ENCODE results near the gene RDH5. TPM values are rescaled to one million over a fixed set of nuclear protein-coding genes. Genes with fewer than 3 reads are reported as not detected.

The RDH5 gene
- total and polyA plus RNA-seq, 2 of the 13 experiments (the other 11 are each of a cell fraction or from before 2014, with no cell fraction given) = 2.6 to 5.7 TPM

GRCh38 chr12:55715169-55715764 lies 4.9 kb upstream of the RDH5 start:
- H3K27ac ChIP-seq (ENCODE audit: extremely low read length, insufficient read depth, low read length) = peak overlapping the region; percentile 81
- POLR2A ChIA-PET = interaction anchor here (0.7 to 1.6 kb wide), 8 partner anchors 8 to 259 kb away, joined by 3 to 15 read pairs (median 4); partner anchors contain the start of genes CD63, ITGA7 and RAB5B

More at GRCh38 chr12:55715169-55715764, 4.9 kb upstream of the RDH5 start:
- Histone ChIP-seq H2AFZ (ENCODE audit: low read length) (peak overlapping the region; percentile 37), H3K9ac (ENCODE audit: insufficient read depth, low read depth, low read length) (peak overlapping the region; percentile 80), H3K4me2 (ENCODE audit: low read depth, low read length) (peak overlapping the region; percentile 72), H4K20me1 (ENCODE audit: insufficient read depth, low read length) (no peaks in the 10 kb centered on the region; the same call in 1 of the 2 replicates), H3K4me1 (ENCODE audit: insufficient read depth, low read length) (peaks cover 47% of the 10 kb centered on the region), H3K36me3 (replicated peaks in 1 of 2; ENCODE audit: control insufficient read depth in 1 of 2, insufficient read depth in 2 of 2, low read length in 2 of 2) (no peaks in the 10 kb centered on the region; a peak in 1 of 5 replicates), H3K9me3 (ENCODE audit: low read length) (no peaks in the 10 kb centered on the region), H3K27me3 (ENCODE audit: control insufficient read depth in 1 of 2, insufficient read depth in 2 of 2, low read length in 2 of 2) (peaks cover 0 to 13% of the 10 kb centered on the region in 2 experiments; a peak in 2 of 5 replicates), H3K4me3 (replicated peaks in 1 of 3; ENCODE audit: insufficient read depth in 1 of 3, low read depth in 2 of 3, low read length in 3 of 3) (peak overlapping the region; percentile 77 to 96 (median 84)), H3K79me2 (ENCODE audit: insufficient read depth, low read length) (no peaks in the 10 kb centered on the region)
- WGBS (ENCODE audit: low lambda C conversion rate) = 92% methylated on average over 7 of the region's 7 CpGs
- FAIRE-seq = no peak
- in situ Hi-C loops (cut with HindIII; ENCODE audit: extremely low pct_ligation_motif_present, low pct_unique_long_range_greater_than_20kb) = no loop called here
- TSS peak; percentile 93 for BruUV-seq (replicated peaks)
- ATAC-seq = no peak
- CTCF ChIA-PET (ENCODE audit: low intra/inter-chr PET ratio, low total read pairs) = no interaction called here
- intact Hi-C loops (cut with micrococcal nuclease; ENCODE audit: unreplicated experiment) = no loop called here
- DNase-seq (ENCODE audit: low spot score) = no peak
- no peak for TF ChIP-seq ZNF3 (CRISPR knock-in tag; IDR thresholded peaks at IDR 0.05)
- TF ChIP-seq ADNP (CRISPR knock-in tag; IDR thresholded peaks at IDR 0.05) = no peak
- no peak for TF ChIP-seq ZNF607 (CRISPR knock-in tag; IDR thresholded peaks at IDR 0.05; ENCODE audit: borderline replicate concordance)
- no peak for TF ChIP-seq MZF1 (CRISPR knock-in tag; IDR thresholded peaks at IDR 0.05; ENCODE audit: borderline replicate concordance)
- TF ChIP-seq FOXO1 (CRISPR knock-in tag; IDR thresholded peaks at IDR 0.05) = no peak
- no peak for TF ChIP-seq ZBTB20 (CRISPR knock-in tag; IDR thresholded peaks at IDR 0.05; ENCODE audit: borderline replicate concordance, low read depth)
- no peak for TF ChIP-seq ZHX1 (CRISPR knock-in tag; IDR thresholded peaks at IDR 0.05; ENCODE audit: low read depth)
- TF ChIP-seq E2F5 (CRISPR knock-in tag; conservative IDR thresholded peaks at IDR 0.05) = no peak
- TF ChIP-seq ZMYM3 (CRISPR knock-in tag; IDR thresholded peaks at IDR 0.05) = no peak
